ENCODE data around the gene TUBB1. TPM values are rescaled to one million over a fixed set of nuclear protein-coding genes. Genes with fewer than 3 reads are reported as not detected.

TUBB1 gene
- total RNA-seq, 2 experiments from 2014 or later, result not detected

DNA sequence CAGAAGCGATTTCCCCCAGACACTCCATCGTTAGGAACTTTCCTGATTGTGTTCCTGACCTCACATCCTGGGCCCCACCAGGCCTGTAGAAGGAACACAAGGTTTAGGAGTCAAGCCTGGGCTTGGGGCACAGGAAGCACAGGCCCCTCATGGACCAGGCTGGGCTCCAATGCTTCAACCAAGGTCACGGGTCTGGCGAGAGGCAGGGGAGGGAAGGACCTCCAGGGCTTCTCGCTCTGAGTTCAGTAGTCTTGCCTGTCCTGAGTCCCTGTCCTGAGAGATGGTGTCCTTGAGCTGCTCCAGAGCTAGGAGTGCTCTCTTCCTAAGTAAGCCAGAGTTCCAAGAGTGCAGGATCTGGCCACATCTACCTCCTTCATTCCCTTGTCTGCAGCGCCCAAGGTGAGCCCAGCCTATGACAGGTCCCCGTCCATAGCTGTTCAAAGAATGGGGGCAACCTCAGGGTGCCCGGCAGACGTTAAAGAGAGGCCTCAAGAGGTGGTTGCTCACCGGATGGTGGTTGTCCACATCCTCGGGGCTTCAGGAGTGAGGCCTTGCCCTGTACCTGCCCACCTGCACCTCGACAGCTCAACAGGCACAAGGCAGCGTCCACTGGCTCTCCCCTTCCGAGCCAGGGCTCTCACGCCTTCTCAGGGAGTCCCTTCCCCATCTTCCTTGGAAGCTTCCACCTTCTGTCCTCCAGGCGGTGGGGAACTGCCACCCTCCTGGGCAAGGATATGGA lies 1.6 kb upstream of the TUBB1 start:
- Mint-ChIP-seq H3K36me3 (ENCODE audit: low read depth) (peaks cover 4% of the 10 kb centered on the region), H3K4me3 (no peak overlapping the region), H3K27ac (no peak overlapping the region), H3K9me3 (no peaks in the 10 kb centered on the region), H3K4me1 (ENCODE audit: low read depth) (peaks cover 38% of the 10 kb centered on the region), H3K27me3 (no peaks in the 10 kb centered on the region)
- intact Hi-C loops (cut with micrococcal nuclease), result no loop called here
- DNase-seq (no peak), ATAC-seq (no peak)
- CTCF ChIA-PET, result no interaction called here
- POLR2A ChIA-PET, result interaction anchor here (0.6 to 3.1 kb wide), 3 partner anchors 9 to 184 kb away, joined by 4 to 13 read pairs (median 9); partner anchors contain the start of gene ATP5F1E
- TF ChIP-seq, protein P1, sequence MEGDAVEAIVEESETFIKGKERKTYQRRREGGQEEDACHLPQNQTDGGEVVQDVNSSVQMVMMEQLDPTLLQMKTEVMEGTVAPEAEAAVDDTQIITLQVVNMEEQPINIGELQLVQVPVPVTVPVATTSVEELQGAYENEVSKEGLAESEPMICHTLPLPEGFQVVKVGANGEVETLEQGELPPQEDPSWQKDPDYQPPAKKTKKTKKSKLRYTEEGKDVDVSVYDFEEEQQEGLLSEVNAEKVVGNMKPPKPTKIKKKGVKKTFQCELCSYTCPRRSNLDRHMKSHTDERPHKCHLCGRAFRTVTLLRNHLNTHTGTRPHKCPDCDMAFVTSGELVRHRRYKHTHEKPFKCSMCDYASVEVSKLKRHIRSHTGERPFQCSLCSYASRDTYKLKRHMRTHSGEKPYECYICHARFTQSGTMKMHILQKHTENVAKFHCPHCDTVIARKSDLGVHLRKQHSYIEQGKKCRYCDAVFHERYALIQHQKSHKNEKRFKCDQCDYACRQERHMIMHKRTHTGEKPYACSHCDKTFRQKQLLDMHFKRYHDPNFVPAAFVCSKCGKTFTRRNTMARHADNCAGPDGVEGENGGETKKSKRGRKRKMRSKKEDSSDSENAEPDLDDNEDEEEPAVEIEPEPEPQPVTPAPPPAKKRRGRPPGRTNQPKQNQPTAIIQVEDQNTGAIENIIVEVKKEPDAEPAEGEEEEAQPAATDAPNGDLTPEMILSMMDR (IDR thresholded peaks at IDR 0.05), result no peak

DNA sequence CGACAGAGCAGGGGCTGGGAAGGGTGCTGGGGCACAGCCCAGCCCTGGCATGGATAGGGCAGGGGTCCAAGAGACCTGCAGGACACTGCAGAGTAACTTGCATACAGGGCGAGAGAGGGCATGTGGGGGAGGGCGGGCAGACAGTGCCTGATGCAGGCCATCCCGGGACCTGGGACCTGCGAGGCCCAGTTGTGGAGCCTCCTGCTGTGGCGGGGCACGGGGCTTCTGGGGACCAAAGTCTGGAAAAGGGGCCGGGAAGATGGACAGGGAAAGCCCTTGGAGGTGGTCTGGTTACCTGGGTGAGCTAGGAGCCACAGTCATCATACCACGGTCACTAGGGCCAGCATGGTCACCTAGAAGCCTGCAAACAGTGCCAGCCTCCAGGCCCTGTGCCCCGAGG lies 412 bp upstream of the TUBB1 start:
- TF ChIP-seq, protein P1 (IDR thresholded peaks at IDR 0.05), result no peak
- intact Hi-C loops (cut with micrococcal nuclease), result no loop called here
- Mint-ChIP-seq H3K36me3 (ENCODE audit: low read depth) (peaks cover 9% of the 10 kb centered on the region), H3K4me3 (no peak overlapping the region), H3K9me3 (no peaks in the 10 kb centered on the region), H3K4me1 (ENCODE audit: low read depth) (peaks cover 31% of the 10 kb centered on the region), H3K27me3 (no peaks in the 10 kb centered on the region), H3K27ac (no peak overlapping the region)
- POLR2A ChIA-PET, result interaction anchor here (2.9 to 3.1 kb wide), 2 partner anchors 8 to 13 kb away, joined by 9 to 13 read pairs; partner anchors contain the start of gene ATP5F1E
- ATAC-seq (no peak), DNase-seq (no peak)
- CTCF ChIA-PET, result no interaction called here

DNA sequence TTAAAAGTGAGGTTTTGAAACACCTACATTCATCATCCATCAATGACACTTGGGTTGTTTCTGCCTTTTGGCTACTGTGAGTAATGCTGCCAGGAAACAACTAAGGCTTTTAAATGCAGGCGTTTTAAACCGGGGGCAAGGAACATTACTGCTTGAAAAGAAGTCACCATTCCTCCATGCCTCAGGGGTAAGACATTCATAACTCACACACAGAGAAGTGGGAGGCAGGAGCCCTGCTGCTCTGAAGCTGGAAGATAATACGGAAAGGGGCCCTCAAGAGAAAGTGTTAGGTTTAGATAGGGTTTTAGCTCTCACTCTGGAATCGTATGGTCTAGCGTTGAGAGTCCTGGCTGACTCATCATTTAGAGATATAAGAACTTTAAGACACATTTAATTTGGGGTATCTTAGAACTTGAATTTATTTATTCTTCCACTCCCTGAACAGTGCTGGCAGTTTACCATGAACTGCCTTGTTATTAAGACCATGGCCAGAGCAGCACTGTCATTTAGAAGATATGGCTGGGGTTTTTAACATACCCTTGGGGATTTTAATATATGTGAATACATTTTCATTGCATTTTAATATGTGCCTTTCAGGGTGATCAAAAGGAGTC lies 1.8 kb downstream of the TUBB1 start:
- DNase-seq (no peak), ATAC-seq (no peak)
- Mint-ChIP-seq H3K4me1 (ENCODE audit: low read depth) (peaks cover 26% of the 10 kb centered on the region), H3K36me3 (ENCODE audit: low read depth) (peaks cover 21% of the 10 kb centered on the region), H3K27me3 (no peaks in the 10 kb centered on the region), H3K9me3 (no peaks in the 10 kb centered on the region), H3K4me3 (no peak overlapping the region), H3K27ac (no peak overlapping the region)
- intact Hi-C loops (cut with micrococcal nuclease), result no loop called here
- POLR2A ChIA-PET, result interaction anchor here (1.2 to 3.1 kb wide), 2 partner anchors 8 to 11 kb away, joined by 4 to 18 read pairs; partner anchors contain the start of gene ATP5F1E
- CTCF ChIA-PET, result no interaction called here
- TF ChIP-seq, protein P1 (IDR thresholded peaks at IDR 0.05), result no peak

DNA sequence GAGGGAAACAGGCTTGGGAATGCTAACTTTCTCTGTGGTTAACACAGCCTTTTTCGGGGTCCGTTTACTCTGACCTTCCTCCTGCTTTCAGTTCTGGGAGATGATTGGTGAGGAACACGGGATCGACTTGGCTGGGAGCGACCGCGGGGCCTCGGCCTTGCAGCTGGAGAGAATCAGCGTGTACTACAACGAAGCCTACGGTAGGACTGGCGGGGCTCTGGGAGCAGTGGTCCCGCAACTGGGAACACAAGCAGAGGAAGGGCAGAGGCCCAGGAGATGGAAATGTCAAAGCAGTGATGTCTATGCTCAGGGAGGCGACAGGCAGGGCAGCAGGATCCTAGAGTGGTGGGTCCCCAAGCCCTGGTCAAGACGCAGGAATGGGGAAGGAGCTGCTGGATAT lies 3.5 kb downstream of the TUBB1 start:
- intact Hi-C loops (cut with micrococcal nuclease), result no loop called here
- Mint-ChIP-seq H3K4me3 (no peak overlapping the region), H3K36me3 (ENCODE audit: low read depth) (peaks cover 33% of the 10 kb centered on the region), H3K27ac (no peak overlapping the region), H3K9me3 (no peaks in the 10 kb centered on the region), H3K27me3 (no peaks in the 10 kb centered on the region), H3K4me1 (ENCODE audit: low read depth) (peaks cover 30% of the 10 kb centered on the region)
- TF ChIP-seq, protein P1 (IDR thresholded peaks at IDR 0.05), result no peak
- CTCF ChIA-PET, result interaction anchor here (1.1 kb wide), 1 partner anchor 9 kb away, joined by 3 read pairs; the partner anchor contains the start of gene ATP5F1E
- DNase-seq, result no peak
- no peak for ATAC-seq
- POLR2A ChIA-PET, result interaction anchor here (3.1 kb wide), 1 partner anchor 10 kb away, joined by 18 read pairs; the partner anchor contains the start of gene ATP5F1E

DNA sequence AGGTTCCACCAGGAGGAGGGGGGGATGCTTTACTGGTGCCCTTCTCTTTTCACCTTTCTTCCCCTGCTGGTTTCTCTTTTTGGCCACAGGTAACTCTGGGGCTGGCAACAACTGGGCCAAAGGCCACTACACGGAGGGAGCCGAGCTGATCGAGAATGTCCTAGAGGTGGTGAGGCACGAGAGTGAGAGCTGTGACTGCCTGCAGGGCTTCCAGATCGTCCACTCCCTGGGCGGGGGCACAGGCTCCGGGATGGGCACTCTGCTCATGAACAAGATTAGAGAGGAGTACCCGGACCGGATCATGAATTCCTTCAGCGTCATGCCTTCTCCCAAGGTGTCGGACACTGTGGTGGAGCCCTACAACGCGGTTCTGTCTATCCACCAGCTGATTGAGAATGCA lies 4.4 kb downstream of the TUBB1 start:
- peaks cover 39% of the 10 kb centered on the region for H3K36me3 Mint-ChIP-seq (ENCODE audit: low read depth)
- ATAC-seq (no peak), DNase-seq (no peak)
- POLR2A ChIA-PET, result interaction anchor here (0.6 to 3.1 kb wide), 6 partner anchors 9 to 338 kb away, joined by 3 to 18 read pairs (median 3); partner anchors contain the start of gene ATP5F1E
- H3K4me3 Mint-ChIP-seq, result no peak overlapping the region
- intact Hi-C loops (cut with micrococcal nuclease), result no loop called here
- H3K4me1 Mint-ChIP-seq (ENCODE audit: low read depth), result peaks cover 38% of the 10 kb centered on the region
- H3K9me3 Mint-ChIP-seq, result no peaks in the 10 kb centered on the region
- no peaks in the 10 kb centered on the region for H3K27me3 Mint-ChIP-seq
- CTCF ChIA-PET, result interaction anchor here (1.1 to 1.3 kb wide), 2 partner anchors 8 to 10 kb away, joined by 3 to 4 read pairs; partner anchors contain the start of gene ATP5F1E
- no peak overlapping the region for H3K27ac Mint-ChIP-seq
- TF ChIP-seq, protein P1 (IDR thresholded peaks at IDR 0.05), result no peak
